ENCODE measurements around the gene KLF11.

The KLF11 gene

DNA sequence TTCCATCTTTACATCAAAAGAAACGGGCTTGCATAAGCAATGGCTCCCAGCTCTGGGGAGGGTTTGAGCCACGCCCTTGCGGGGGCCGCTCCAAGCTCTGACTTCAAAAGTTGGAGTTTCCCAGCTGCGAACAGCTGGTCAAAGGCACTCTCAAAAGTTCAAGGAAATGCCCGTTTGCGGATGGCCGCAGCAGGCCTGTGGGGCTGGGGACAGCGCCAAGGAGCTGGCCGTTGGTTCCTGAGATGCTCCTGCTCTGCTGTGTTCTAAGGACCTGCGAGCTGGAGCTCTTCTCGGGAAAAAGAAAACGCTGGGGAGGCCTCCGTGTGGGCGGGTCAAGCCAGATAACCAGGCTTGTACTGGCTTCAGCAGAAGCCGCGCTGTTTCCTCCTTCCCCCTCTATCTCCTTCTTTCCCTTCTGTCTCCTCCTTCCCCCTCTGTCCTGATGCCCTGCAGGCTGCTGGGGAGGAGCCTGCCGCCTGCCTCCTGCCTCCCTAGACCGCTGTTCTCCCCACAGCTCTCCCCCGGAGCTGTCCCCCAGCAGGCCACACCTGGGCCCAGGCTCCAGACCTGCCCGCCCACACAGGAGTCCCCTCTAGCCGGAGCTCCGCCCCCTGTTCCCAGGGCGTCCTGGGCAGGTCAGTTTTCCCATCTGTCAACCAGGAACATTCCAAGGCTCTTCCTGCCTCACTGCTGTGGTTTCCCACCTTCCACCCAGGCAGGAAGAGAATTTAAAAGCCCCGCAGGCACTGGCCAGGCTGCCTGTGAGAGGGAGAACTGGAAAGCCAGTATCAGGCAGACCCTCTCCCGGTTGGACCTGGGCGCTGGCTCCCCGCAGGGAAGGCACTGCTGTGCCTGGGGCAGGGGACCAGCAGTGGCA, 14.1 kb downstream of the KLF11 start:
- H3K4me3 ChIP-seq = peak overlapping the region in 3 of 7 experiments; percentile 4 to 22 (median 10)
- peak overlapping the region in 11 of 21 experiments; percentile 3 to 73 (median 46) for H3K27ac ChIP-seq

GRCh38 chr2:10058251-10059015, 15.1 kb downstream of the KLF11 start:
- H3K27ac ChIP-seq = peak overlapping the region in 1 of 21 experiments; percentile 46
- H3K4me3 ChIP-seq = no peak overlapping the region

DNA sequence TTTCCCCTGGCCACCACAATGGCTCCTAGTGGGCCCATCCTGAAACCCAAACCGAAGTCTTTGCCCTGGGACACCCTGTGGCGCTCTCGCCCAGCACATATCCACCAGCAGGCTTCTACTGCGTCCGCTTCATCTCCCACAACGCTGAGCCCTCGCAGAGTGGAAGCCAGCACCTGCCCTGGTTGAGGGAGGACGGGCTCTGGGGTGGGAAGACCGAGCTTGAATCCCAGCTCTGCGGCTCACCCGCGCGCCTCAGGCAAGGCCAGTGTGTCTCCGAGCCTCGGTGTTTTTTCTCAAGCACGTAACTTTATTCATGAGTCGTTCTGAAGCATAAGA, 15.6 kb downstream of the KLF11 start:
- H3K27ac ChIP-seq = no peak overlapping the region
- H3K4me3 ChIP-seq = no peak overlapping the region

DNA sequence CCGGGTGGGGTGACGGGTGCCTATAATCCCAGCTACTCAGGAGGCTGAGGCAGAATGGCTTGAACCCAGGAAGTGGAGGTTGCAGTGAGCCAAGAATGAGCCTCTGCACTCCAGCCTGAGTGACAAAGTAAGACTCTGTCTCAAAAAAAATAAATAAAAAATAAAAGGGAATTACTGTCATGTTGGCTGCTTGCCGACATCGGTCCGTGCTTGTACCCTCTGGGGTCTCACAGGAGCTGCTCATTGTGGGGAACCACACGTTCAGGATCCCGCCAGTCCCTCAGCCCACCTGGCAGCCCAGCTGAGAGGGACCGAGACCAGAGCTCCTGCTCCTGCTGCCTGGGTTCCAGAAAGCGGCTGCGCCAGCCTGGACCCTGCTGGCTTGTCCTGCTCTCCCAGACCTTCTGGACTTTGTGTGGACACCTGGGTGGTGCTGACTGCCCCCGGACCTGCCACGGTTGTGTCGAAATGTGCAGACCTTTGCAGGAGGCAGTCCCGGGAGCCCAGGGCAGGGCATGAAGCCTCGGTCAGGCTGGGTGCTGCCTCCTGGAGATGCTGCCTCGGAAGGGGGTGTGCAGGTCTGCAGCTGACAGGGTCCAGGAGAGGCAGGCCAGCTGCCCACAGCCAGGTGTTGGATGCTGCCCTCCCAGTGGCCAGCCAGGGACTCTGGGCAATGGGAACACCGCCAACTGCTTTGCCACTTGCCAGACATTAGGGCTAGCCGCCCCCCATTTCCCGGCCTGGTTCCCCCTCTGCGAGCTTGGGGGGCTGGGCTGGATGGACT, 16.4 kb downstream of the KLF11 start:
- no peak overlapping the region for H3K27ac ChIP-seq

GRCh38 chr2:10061221-10061925, 18.0 kb downstream of the KLF11 start:
- H3K4me3 ChIP-seq = no peak overlapping the region

More for the DNA sequence above, 16.4 kb downstream of the KLF11 start:
- no peak overlapping the region for H3K4me3 ChIP-seq

GRCh38 chr2:10062931-10063365, 19.6 kb downstream of the KLF11 start:
- H3K4me3 ChIP-seq = no peak overlapping the region
- no peak overlapping the region for H3K27ac ChIP-seq

More at GRCh38 chr2:10061221-10061925, 18.0 kb downstream of the KLF11 start:
- no peak overlapping the region for H3K27ac ChIP-seq

DNA sequence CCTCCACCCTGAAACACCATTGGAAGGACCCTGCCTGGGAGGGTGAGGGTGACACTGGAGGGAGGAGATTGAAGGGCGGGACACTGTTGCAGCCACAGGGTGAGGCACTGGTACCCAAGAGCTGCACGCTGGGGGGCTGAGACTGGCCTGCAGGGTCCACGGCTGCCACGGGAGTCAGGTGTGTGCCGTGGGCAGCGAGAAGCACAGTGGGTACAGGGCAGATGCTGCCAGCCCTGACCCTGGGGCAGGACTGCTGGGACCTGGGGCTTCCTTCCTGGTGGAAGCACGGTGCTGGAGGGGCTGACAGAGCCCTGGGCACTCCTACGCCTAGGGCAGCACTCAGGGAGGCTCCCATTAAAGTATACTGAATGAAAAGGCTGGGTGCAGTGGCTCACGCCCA, 20.2 kb downstream of the KLF11 start:
- H3K4me3 ChIP-seq = no peak overlapping the region
- no peak overlapping the region for H3K27ac ChIP-seq

DNA sequence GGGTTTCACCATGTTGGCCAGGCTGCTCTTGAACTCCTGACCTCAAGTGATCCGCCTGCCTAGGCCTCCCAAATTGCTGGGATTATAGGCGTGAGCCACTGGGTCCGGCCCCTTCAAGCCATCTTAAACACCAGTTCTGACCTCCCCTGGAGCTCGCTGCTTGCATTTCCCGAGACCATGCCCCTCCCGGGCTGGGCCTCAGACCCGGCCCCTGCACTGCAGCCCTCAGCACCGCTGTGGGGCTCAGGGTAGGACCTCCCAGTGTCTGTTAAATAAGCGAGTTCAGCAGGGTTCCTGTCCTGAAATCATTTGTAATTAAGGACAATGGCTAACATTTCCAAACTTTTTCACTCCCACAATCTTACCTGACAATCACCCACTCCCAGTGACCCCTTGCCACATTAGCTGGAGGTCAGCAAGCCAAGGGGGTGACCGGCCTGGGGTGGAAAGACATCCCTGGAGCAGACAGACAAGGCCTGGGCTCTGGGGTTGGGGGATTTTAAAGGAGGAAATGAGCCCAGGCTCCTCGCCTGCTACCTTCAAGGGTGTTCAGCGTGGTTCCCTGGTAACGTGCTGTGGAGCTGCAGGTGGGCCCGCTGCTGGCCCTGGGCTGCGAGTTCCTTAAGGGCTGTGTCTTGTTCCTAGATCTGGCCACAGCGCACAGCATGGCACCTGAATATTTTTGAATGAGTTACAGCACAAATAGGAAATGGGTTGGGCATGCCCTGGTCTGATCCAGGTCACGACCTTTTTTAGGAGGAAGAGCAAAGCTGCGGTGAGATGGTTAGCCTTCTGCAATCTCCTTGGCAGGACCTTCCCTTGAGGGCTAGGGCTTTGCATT, 21.8 kb downstream of the KLF11 start:
- no peak overlapping the region for H3K4me3 ChIP-seq
- no peak overlapping the region for H3K27ac ChIP-seq

GRCh38 chr2:10065773-10066055, 22.4 kb downstream of the KLF11 start:
- no peak overlapping the region for H3K4me3 ChIP-seq

GRCh38 chr2:10067330-10067729, 24.0 kb downstream of the KLF11 start:
- H3K4me3 ChIP-seq = no peak overlapping the region
- H3K27ac ChIP-seq = no peak overlapping the region

More at GRCh38 chr2:10065773-10066055, 22.4 kb downstream of the KLF11 start:
- no peak overlapping the region for H3K27ac ChIP-seq

- Histone ChIP-seq H3K27ac (no peak overlapping the region), H3K4me3 (no peak overlapping the region)
These were observed 24.5 kb downstream of the KLF11 start for GRCh38 chr2:10067881-10068280.

DNA sequence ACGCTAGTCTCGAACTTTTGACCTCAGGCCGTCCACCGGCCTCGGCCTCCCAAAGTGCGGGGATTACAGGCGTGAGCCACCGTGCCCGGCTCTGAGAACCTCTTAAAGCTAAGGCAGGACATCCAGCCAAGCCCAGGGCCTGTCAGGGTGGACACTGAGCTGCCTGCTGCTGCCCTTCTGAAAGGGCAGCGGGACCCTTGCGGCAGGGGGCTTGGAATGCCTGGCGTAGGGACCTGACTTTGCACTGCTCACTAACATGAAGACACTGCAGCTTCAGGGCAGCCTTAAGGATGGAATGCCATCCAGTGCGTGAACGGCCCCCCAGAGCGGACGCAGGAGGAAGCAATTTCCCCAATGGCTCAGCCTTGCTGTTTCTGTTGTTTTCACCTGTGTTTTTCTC, 27.8 kb downstream of the KLF11 start:
- H3K27ac ChIP-seq = no peak overlapping the region
- no peak overlapping the region for H3K4me3 ChIP-seq

DNA sequence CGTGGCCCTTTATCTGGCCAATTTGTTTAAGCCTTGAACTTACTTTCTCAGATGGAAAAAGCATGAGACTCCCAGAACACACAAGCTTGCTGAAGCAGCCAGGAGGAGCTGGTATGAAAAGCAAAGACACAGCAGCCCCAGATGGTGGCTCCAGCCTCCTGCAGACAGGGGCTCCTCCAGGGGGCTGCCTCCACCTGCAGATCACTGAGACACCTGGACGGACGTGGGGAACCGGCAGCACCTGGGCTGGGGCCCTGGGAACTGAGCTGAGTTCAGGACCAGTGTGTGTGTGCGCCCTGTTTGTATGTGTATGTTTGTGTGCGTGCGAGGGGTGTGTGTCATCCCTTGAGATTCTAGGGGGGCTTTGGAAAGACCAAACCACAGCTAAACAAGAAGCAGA, 28.2 kb downstream of the KLF11 start:
- H3K27ac ChIP-seq = no peak overlapping the region

DNA sequence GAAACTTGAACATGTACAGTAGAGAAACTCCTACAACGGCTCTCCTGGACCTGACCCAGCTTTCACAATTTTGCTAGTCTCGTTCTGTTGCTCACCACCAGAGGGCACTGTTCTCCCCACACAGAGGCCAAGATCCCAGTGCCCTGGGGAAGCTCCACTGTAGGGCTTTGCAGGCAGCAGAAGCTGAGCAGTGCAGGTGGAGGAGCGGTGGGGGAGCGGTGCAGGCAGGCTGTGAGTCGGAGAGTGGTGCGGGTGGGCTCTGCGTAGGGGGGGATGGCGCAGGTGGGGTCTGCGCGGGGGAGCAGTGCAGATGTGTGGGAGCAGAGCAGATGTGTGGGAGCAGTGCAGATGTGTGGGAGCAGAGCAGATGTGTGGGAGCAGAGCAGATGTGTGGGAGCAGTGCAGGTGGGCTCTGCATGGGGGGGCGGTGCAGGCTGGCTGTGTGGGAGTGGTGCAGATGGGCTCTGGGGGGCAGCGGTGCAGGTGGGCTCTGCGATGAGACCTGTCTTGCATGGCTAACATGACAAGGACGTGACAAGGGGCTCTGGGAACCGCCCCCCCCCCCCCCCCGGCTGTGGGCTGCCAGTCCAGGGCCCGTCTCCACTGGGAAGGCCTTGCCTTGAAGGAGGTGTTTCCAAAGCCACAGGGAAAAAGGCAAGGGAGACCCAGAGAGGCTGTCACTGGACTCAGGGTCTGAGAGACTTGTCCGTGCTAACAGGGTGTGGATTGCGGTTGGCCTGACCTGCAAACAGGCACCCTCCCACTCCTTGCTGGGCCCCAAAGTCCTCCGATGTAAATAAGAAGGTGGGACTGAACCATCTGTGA, 29.5 kb downstream of the KLF11 start:
- no peak overlapping the region for H3K27ac ChIP-seq

More for the DNA sequence above, 28.2 kb downstream of the KLF11 start:
- H3K4me3 ChIP-seq = no peak overlapping the region

GRCh38 chr2:10073706-10074105, 30.4 kb downstream of the KLF11 start:
- H3K4me3 ChIP-seq = no peak overlapping the region
- no peak overlapping the region for H3K27ac ChIP-seq

More for the DNA sequence above, 29.5 kb downstream of the KLF11 start:
- no peak overlapping the region for H3K4me3 ChIP-seq

DNA sequence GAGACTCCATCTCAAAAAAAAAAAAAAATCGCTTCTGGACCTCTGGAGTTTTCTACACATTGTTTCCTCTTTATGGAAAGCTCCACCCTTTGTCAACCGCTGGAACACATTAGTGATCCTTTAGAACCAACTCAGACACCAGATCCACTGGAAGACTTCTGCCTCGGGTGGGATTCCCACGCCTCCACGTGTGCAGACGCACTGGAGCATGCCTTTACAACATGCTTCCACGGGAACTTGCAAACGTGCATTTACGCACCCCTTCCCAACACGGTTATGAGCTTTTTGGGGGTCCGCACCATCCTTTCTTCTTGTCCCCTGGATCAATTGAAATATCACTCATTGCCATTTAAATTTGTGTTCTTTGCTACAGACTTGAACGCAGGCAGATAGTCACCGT, 31.8 kb downstream of the KLF11 start:
- H3K27ac ChIP-seq = no peak overlapping the region
- H3K4me3 ChIP-seq = no peak overlapping the region

- no peak overlapping the region for H3K27ac ChIP-seq
- no peak overlapping the region for H3K4me3 ChIP-seq
These were observed 32.3 kb downstream of the KLF11 start for GRCh38 chr2:10075571-10076209.

All from skin epidermis (tissue), 12 donors.